GM23338 (cell line): ENCODE results near the gene RHNO1. TPM values are rescaled to one million over a fixed set of nuclear protein-coding genes. Genes with fewer than 3 reads are reported as not detected.
A peak's percentile ranks its signal among the peaks of the same experiment; 100 is the strongest.

Source experiments
- ATAC-seq: fragments of 200-7000 bp; cut with Tn5 transposase; 3 replicates; pipeline ENCODE4 v1.9.1; 2020
- DNase-seq: peaks from one replicate; pipeline ENCODE4 v3.0.0-alpha.2; 2015; ENCODE audit warnings: low spot score
- H2AFZ ChIP-seq: fragments of 200-600 bp; sonication (generic); 2 replicates; pipeline ENCODE4 v1.8.0; 2016; ENCODE audit warnings: antibody characterized with exemption, mild to moderate bottlenecking, moderate library complexity
- H3F3A ChIP-seq: fragments of 200-600 bp; sonication (generic); replicated peaks from 2 replicates; pipeline ENCODE4 v1.8.0; 2017; ENCODE audit warnings: antibody characterized with exemption, mixed run types, low read depth
- H3K27ac ChIP-seq: fragments of 200-600 bp; sonication (generic); 2 replicates; pipeline ENCODE4 v1.6.1; 2016; ENCODE audit warnings: low read depth
- H3K27me3 ChIP-seq: fragments of 200-600 bp; sonication (generic); 2 replicates; pipeline ENCODE4 v1.8.0; 2016; ENCODE audit warnings: mild to moderate bottlenecking, mixed run types, moderate library complexity; ENCODE audit not compliant: insufficient read depth
- H3K36me3 ChIP-seq: fragments of 200-600 bp; sonication (generic); 2 replicates; pipeline ENCODE4 v1.8.0; 2016; ENCODE audit warnings: mild to moderate bottlenecking; ENCODE audit not compliant: insufficient read depth
- H3K4me1 ChIP-seq: fragments of 200-600 bp; sonication (generic); 2 replicates; pipeline ENCODE4 v1.8.0; 2016; ENCODE audit warnings: mild to moderate bottlenecking, moderate library complexity; ENCODE audit not compliant: insufficient read depth
- H3K4me2 ChIP-seq: fragments of 200-600 bp; sonication (generic); 2 replicates; pipeline ENCODE4 v1.7.1; 2017; ENCODE audit warnings: mixed run types
- H3K4me3 ChIP-seq: fragments of 200-600 bp; sonication (generic); 2 replicates; pipeline ENCODE4 v1.6.1; 2016; ENCODE audit warnings: mixed run types
- H3K79me2 ChIP-seq: fragments of 200-600 bp; sonication (generic); replicated peaks from 2 replicates; pipeline ENCODE4 v1.8.0; 2017; ENCODE audit warnings: mild to moderate bottlenecking; ENCODE audit not compliant: insufficient read depth
- H3K9me2 ChIP-seq: fragments of 200-600 bp; sonication (generic); 2 replicates; pipeline ENCODE4 v1.8.0; 2017; ENCODE audit not compliant: insufficient read depth
- H4K20me1 ChIP-seq: fragments of 200-600 bp; sonication (generic); replicated peaks from 2 replicates; pipeline ENCODE4 v1.8.0; 2017; ENCODE audit warnings: mild to moderate bottlenecking; ENCODE audit not compliant: insufficient read depth
- H3K27ac Mint-ChIP-seq: 2 replicates; pipeline ENCODE4 v1.8.0; 2020; ENCODE audit warnings: inconsistent platforms, mild to moderate bottlenecking, moderate library complexity, mixed read lengths
- H3K27me3 Mint-ChIP-seq: 3 replicates; pipeline ENCODE4 v1.8.0; 2022; ENCODE audit warnings: low read depth, mild to moderate bottlenecking, moderate library complexity, mixed read lengths, inconsistent platforms; ENCODE audit not compliant: insufficient read depth, poor library complexity
- H3K36me3 Mint-ChIP-seq: 3 replicates; pipeline ENCODE4 v1.8.0; 2021; ENCODE audit warnings: low read depth, mild to moderate bottlenecking, inconsistent platforms, moderate library complexity, mixed read lengths
- H3K4me1 Mint-ChIP-seq: 3 replicates; pipeline ENCODE4 v1.8.0; 2020; ENCODE audit warnings: mild to moderate bottlenecking, inconsistent platforms, mixed read lengths
- H3K4me3 Mint-ChIP-seq: 3 replicates; pipeline ENCODE4 v1.8.0; 2021; ENCODE audit warnings: moderate library complexity, mild to moderate bottlenecking, inconsistent platforms, mixed read lengths
- H3K9me3 Mint-ChIP-seq: 3 replicates; pipeline ENCODE4 v1.8.0; 2020; ENCODE audit warnings: moderate library complexity, mild to moderate bottlenecking, inconsistent platforms, mixed read lengths
- CREB1 ChIP-seq: fragments of 250-450 bp; sonication (Bioruptor Pico); IDR thresholded peaks from 2 replicates; pipeline ENCODE4 v1.5.0; 2020; ENCODE audit warnings: low read depth, mild to moderate bottlenecking, moderate library complexity
- EZH2 ChIP-seq: fragments of 200-600 bp; sonication (generic); IDR thresholded peaks from one replicate; pipeline ENCODE4 v1.8.0; 2017; ENCODE audit warnings: antibody characterized with exemption, mild to moderate bottlenecking, low read depth; ENCODE audit not compliant: unreplicated experiment
- EZH2phosphoT487 ChIP-seq: fragments of 200-600 bp; sonication (generic); IDR thresholded peaks from one replicate; pipeline ENCODE4 v1.8.1; 2018; ENCODE audit warnings: antibody characterized with exemption; ENCODE audit not compliant: unreplicated experiment
- JUNB ChIP-seq: IDR thresholded peaks from one replicate; pipeline ENCODE4 v1.6.1; 2016; ENCODE audit warnings: antibody characterized with exemption; ENCODE audit not compliant: unreplicated experiment
- NANOG ChIP-seq: IDR thresholded peaks from 2 replicates; pipeline ENCODE4 v1.6.1; 2016; ENCODE audit warnings: antibody characterized with exemption, borderline replicate concordance
- POLR2AphosphoS5 ChIP-seq: IDR thresholded peaks from 2 replicates; pipeline ENCODE4 v1.6.1; 2016; ENCODE audit warnings: antibody characterized with exemption, low read depth
- STAT1 ChIP-seq: IDR thresholded peaks from one replicate; pipeline ENCODE4 v1.6.1; 2016; ENCODE audit warnings: antibody characterized with exemption; ENCODE audit not compliant: unreplicated experiment
- ZNF114 ChIP-seq: fragments of 250-450 bp; sonication (Bioruptor Pico); IDR thresholded peaks from 2 replicates; pipeline ENCODE4 v1.5.0; 2020; ENCODE audit warnings: mild to moderate bottlenecking, moderate library complexity
- ZNF331 ChIP-seq: fragments of 250-450 bp; sonication (Bioruptor Pico); IDR thresholded peaks from 2 replicates; pipeline ENCODE4 v1.5.0; 2020; ENCODE audit warnings: low read depth, mild to moderate bottlenecking, moderate library complexity
- polyA plus RNA-seq: library from polyadenylated mRNA; unstranded; fragments of >200 nt; fragmentation: Nextera tagmentation; extraction: Ambion mirVana; gene quantifications from 2 replicates; pipeline ENCODE4 v1.2.1, GENCODE V29; 2016
- total RNA-seq: library from RNA; depleted of rRNA; stranded (reverse); fragments of >200 nt; shearing (Covaris generic); gene quantifications from 2 replicates; pipeline ENCODE4 v1.2.3, GENCODE V29; 2014
- TF ChIP-seq, protein P1 (sequence below), 2 experiments: fragments of 200-600 bp in 1 of 2; sonication (generic) in 1 of 2; conservative IDR thresholded peaks; 2 replicates each; pipeline versions ENCODE4 v1.5.1 to v1.6.1; 2016 to 2017; ENCODE audit warnings: antibody characterized with exemption in 2 of 2, low read depth in 2 of 2, mild to moderate bottlenecking in 2 of 2, moderate library complexity in 1 of 2
- TF ChIP-seq, protein P2 (sequence below): fragments of 250-450 bp; sonication (Bioruptor Pico); IDR thresholded peaks from 2 replicates; pipeline ENCODE4 v1.5.0; 2020; ENCODE audit warnings: mild to moderate bottlenecking, moderate library complexity
- TF ChIP-seq, protein P3 (sequence below): IDR thresholded peaks from 2 replicates; pipeline ENCODE4 v1.6.1; 2016; ENCODE audit warnings: antibody characterized with exemption
- TF ChIP-seq, protein P4 (sequence below): IDR thresholded peaks from one replicate; pipeline ENCODE4 v1.6.1; 2018; ENCODE audit warnings: antibody characterized with exemption; ENCODE audit not compliant: unreplicated experiment

RHNO1 gene
- total and polyA plus RNA-seq, 2 experiments from 2014 or later = 56.4 to 63.8 TPM

DNA sequence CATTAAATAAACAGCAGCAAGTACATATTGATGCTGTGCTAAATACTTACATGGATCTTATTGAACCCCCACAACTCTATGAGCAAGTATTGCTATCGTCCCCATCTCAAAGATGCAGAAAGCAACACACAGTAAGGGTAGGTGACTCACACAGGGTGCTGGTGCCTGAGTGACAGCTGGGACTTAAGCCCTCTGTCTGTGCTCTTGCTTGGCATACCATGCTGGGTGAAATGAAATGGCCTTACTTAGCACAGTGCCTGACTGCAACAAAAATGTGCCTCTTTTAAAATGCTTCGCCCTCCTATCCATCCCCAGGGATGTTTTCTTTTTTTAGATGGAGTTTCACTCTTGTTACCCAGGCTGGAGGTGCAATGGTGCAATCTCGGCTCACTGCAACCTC, 21.0 kb upstream of the RHNO1 start:
- no peak overlapping the region for H3K4me3 ChIP-seq
- TF ChIP-seq, protein P1, sequence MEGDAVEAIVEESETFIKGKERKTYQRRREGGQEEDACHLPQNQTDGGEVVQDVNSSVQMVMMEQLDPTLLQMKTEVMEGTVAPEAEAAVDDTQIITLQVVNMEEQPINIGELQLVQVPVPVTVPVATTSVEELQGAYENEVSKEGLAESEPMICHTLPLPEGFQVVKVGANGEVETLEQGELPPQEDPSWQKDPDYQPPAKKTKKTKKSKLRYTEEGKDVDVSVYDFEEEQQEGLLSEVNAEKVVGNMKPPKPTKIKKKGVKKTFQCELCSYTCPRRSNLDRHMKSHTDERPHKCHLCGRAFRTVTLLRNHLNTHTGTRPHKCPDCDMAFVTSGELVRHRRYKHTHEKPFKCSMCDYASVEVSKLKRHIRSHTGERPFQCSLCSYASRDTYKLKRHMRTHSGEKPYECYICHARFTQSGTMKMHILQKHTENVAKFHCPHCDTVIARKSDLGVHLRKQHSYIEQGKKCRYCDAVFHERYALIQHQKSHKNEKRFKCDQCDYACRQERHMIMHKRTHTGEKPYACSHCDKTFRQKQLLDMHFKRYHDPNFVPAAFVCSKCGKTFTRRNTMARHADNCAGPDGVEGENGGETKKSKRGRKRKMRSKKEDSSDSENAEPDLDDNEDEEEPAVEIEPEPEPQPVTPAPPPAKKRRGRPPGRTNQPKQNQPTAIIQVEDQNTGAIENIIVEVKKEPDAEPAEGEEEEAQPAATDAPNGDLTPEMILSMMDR (conservative IDR thresholded peaks at IDR 0.05; ENCODE audit: low read depth in 2 of 2) = no peak
- TF ChIP-seq STAT1 (no peak), EZH2 (no peak), NANOG (no peak), CREB1 (CRISPR knock-in tag) (no peak), ZNF331 (CRISPR knock-in tag) (no peak), JUNB (no peak), ZNF114 (no peak), EZH2phosphoT487 (no peak), POLR2AphosphoS5 (no peak)
- TF ChIP-seq, protein P2, sequence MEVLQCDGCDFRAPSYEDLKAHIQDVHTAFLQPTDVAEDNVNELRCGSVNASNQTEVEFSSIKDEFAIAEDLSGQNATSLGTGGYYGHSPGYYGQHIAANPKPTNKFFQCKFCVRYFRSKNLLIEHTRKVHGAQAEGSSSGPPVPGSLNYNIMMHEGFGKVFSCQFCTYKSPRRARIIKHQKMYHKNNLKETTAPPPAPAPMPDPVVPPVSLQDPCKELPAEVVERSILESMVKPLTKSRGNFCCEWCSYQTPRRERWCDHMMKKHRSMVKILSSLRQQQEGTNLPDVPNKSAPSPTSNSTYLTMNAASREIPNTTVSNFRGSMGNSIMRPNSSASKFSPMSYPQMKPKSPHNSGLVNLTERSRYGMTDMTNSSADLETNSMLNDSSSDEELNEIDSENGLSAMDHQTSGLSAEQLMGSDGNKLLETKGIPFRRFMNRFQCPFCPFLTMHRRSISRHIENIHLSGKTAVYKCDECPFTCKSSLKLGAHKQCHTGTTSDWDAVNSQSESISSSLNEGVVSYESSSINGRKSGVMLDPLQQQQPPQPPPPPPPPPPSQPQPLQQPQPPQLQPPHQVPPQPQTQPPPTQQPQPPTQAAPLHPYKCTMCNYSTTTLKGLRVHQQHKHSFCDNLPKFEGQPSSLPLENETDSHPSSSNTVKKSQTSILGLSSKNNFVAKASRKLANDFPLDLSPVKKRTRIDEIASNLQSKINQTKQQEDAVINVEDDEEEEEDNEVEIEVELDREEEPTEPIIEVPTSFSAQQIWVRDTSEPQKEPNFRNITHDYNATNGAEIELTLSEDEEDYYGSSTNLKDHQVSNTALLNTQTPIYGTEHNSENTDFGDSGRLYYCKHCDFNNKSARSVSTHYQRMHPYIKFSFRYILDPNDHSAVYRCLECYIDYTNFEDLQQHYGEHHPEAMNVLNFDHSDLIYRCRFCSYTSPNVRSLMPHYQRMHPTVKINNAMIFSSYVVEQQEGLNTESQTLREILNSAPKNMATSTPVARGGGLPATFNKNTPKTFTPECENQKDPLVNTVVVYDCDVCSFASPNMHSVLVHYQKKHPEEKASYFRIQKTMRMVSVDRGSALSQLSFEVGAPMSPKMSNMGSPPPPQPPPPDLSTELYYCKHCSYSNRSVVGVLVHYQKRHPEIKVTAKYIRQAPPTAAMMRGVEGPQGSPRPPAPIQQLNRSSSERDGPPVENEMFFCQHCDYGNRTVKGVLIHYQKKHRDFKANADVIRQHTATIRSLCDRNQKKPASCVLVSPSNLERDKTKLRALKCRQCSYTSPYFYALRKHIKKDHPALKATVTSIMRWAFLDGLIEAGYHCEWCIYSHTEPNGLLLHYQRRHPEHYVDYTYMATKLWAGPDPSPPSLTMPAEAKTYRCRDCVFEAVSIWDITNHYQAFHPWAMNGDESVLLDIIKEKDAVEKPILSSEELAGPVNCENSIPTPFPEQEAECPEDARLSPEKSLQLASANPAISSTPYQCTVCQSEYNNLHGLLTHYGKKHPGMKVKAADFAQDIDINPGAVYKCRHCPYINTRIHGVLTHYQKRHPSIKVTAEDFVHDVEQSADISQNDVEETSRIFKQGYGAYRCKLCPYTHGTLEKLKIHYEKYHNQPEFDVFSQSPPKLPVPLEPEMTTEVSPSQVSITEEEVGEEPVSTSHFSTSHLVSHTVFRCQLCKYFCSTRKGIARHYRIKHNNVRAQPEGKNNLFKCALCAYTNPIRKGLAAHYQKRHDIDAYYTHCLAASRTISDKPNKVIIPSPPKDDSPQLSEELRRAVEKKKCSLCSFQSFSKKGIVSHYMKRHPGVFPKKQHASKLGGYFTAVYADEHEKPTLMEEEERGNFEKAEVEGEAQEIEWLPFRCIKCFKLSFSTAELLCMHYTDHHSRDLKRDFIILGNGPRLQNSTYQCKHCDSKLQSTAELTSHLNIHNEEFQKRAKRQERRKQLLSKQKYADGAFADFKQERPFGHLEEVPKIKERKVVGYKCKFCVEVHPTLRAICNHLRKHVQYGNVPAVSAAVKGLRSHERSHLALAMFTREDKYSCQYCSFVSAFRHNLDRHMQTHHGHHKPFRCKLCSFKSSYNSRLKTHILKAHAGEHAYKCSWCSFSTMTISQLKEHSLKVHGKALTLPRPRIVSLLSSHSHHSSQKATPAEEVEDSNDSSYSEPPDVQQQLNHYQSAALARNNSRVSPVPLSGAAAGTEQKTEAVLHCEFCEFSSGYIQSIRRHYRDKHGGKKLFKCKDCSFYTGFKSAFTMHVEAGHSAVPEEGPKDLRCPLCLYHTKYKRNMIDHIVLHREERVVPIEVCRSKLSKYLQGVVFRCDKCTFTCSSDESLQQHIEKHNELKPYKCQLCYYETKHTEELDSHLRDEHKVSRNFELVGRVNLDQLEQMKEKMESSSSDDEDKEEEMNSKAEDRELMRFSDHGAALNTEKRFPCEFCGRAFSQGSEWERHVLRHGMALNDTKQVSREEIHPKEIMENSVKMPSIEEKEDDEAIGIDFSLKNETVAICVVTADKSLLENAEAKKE (CRISPR knock-in tag) = no peak
- TF ChIP-seq, protein P3, sequence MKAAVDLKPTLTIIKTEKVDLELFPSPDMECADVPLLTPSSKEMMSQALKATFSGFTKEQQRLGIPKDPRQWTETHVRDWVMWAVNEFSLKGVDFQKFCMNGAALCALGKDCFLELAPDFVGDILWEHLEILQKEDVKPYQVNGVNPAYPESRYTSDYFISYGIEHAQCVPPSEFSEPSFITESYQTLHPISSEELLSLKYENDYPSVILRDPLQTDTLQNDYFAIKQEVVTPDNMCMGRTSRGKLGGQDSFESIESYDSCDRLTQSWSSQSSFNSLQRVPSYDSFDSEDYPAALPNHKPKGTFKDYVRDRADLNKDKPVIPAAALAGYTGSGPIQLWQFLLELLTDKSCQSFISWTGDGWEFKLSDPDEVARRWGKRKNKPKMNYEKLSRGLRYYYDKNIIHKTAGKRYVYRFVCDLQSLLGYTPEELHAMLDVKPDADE = no peak
- TF ChIP-seq, protein P4, sequence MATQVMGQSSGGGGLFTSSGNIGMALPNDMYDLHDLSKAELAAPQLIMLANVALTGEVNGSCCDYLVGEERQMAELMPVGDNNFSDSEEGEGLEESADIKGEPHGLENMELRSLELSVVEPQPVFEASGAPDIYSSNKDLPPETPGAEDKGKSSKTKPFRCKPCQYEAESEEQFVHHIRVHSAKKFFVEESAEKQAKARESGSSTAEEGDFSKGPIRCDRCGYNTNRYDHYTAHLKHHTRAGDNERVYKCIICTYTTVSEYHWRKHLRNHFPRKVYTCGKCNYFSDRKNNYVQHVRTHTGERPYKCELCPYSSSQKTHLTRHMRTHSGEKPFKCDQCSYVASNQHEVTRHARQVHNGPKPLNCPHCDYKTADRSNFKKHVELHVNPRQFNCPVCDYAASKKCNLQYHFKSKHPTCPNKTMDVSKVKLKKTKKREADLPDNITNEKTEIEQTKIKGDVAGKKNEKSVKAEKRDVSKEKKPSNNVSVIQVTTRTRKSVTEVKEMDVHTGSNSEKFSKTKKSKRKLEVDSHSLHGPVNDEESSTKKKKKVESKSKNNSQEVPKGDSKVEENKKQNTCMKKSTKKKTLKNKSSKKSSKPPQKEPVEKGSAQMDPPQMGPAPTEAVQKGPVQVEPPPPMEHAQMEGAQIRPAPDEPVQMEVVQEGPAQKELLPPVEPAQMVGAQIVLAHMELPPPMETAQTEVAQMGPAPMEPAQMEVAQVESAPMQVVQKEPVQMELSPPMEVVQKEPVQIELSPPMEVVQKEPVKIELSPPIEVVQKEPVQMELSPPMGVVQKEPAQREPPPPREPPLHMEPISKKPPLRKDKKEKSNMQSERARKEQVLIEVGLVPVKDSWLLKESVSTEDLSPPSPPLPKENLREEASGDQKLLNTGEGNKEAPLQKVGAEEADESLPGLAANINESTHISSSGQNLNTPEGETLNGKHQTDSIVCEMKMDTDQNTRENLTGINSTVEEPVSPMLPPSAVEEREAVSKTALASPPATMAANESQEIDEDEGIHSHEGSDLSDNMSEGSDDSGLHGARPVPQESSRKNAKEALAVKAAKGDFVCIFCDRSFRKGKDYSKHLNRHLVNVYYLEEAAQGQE = no peak
- Mint-ChIP-seq H3K36me3 (peaks cover 32% of the 10 kb centered on the region), H3K27me3 (peaks cover 26% of the 10 kb centered on the region), H3K9me3 (no peaks in the 10 kb centered on the region), H3K4me1 (peaks cover 18% of the 10 kb centered on the region), H3K27ac (no peak overlapping the region), H3K4me3 (no peak overlapping the region)
- H3K27ac ChIP-seq = no peak overlapping the region
- no peaks in the 10 kb centered on the region for H3K79me2 ChIP-seq
- H3K27me3 ChIP-seq = no peaks in the 10 kb centered on the region
- ATAC-seq = no peak
- no peak overlapping the region for H3K4me2 ChIP-seq
- peaks cover 8% of the 10 kb centered on the region; the same call in 1 of the 2 replicates for H3K4me1 ChIP-seq
- peak; percentile 22 for DNase-seq
- peaks cover 9% of the 10 kb centered on the region; the same call in 1 of the 2 replicates for H4K20me1 ChIP-seq
- no peak overlapping the region for H2AFZ ChIP-seq
- H3K9me2 ChIP-seq = no peaks in the 10 kb centered on the region
- H3K36me3 ChIP-seq = peaks cover 18% of the 10 kb centered on the region; the same call in 1 of the 2 replicates
- 0 out of 2 replicates have a peak, but pooled peaks cover 7% of the 10 kb centered on the region for H3F3A ChIP-seq
